SKM-1 treated with dmso at 0.1 percent for 144 hours (cell line): ENCODE measurements around the gene RAPSN.

Experiments used
- DNase-seq: peaks from one replicate; lab custom pipeline; 2025; ENCODE audit not compliant: unreplicated experiment; lab: John Stamatoyannopoulos, UW

Gene RAPSN

GRCh38 chr11:47466701-47467250 is 17.8 kb upstream of the RAPSN start:
- no peak for DNase-seq

GRCh38 chr11:47466201-47466600 is 17.3 kb upstream of the RAPSN start:
- DNase-seq: no peak

- no peak for DNase-seq
Measured at GRCh38 chr11:47464483-47464882, 15.5 kb upstream of the RAPSN start.

GRCh38 chr11:47461876-47462275 is 12.9 kb upstream of the RAPSN start:
- DNase-seq: no peak

GRCh38 chr11:47460571-47461235 is 11.8 kb upstream of the RAPSN start:
- DNase-seq: no peak

DNA sequence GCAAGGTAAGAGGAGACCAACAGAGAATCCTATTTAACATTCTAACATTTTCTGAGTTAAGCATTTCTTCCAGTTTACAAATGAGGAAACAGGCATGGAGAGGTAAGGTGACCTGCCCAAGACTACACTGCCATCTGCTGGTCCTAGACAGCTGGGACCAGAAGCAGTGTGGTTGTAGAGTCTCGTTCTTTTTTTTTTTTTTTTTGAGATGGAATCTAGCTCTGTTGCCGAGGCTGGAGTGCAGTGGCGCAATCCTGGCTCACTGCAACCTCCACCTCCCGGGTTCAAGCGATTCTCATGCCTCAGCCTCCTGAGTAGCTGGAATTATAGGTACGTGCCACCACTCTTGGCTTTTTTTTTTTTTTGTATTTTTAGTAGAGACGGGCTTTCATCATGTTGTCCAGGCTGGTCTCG is 5.3 kb upstream of the RAPSN start:
- DNase-seq: peak; percentile 88

GRCh38 chr11:47453365-47453764 is 4.4 kb upstream of the RAPSN start:
- DNase-seq: no peak

- no peak for DNase-seq
Measured at GRCh38 chr11:47451990-47452389, 3.1 kb upstream of the RAPSN start.

- DNase-seq: no peak
Measured at GRCh38 chr11:47451436-47451835, 2.5 kb upstream of the RAPSN start.

DNA sequence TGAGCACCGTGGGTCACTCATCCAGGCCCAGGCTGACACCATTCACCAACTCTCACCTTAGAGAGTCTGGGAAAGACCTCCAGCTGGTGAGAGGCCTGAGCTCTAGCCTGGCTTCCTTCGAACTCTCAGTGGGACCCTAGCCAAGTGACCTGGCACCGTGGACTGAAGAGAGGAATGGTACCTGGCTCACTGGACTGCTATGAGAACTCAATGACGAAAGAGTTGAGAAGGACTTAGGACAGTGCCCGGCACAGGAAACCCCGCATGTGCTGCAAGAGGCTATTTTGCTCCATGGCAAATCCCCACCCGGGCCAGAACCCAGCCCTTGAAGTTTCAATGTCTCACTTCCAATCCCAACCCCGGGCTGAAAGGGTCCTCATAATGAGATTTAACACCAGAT is 605 bp upstream of the RAPSN start:
- no peak for DNase-seq

DNA sequence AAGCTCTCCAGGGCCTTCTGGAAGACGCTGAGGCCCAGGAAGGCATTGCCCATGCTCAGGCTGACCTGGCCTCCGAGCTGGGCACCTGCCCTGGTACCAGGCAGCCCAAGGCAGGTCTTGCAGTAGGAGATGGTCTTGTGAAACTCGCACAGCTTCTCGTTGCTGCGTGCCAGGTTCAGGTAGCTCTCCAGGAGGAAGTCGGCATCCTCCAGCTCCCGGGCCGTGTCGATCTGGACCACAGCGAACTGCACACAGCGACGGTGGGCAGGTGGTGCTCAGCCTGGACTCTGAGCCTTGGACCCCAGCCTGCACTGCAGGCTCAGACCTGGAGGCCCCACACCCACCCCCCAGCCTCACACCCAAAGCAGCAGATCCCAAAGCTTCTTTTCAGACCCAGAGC is 1.0 kb downstream of the RAPSN start:
- DNase-seq: no peak

DNA sequence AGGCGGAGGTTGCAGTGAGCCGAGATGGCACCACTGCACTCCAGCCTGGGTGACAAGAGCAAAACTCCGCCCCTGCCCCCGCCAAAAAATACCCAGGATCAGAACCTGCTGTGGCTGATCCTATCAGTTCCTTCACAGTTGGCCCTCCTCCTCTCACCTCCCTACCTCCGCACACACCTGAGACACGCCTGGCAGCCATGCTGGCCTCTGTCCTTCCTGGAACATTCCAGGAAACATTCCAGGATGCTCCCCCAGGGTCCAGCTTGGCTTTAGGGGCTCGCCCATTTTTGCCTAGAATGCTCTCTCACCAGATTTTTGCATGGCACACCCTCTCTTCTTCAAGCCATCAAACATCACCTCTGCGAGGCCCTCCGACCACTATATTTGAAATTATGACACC is 2.1 kb downstream of the RAPSN start:
- no peak for DNase-seq

DNA sequence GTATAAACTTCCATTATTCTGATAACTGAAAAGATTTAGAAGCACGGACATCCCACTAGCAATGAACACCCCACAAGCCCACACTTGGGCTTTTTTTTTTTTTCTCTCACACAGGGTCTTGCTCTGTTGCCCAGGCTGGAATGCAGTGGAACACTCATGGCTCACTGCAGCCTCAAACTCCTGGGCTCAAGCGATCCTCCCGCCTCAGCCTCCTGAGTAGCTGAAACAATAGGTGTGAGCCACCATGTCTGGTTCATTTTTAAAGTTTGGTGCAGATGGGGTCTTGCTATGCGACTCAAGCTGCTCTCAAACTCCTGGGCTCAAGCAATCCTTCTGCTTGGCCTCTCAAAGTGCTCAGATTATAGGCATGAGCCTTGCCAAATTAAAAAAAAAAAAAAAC is 3.1 kb downstream of the RAPSN start:
- DNase-seq: no peak

DNA sequence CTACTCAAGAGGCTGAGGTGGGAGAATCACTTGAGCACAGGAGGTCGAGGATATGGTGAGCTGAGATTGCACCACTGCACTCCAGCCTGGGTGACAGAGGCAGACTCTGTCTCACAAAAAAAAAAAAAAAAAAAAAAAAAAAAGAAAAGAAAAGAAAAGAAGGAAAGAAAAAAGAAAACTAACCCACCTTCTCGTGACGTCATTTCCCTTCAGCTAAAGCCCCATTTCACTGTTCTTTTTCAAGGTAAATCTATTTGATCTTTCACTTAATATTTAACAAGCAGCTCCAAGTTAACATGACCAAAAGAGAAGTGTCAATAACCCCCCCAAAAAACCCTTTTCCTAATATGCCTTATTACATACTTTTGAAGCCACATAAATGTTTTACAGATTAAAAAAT is 5.1 kb downstream of the RAPSN start:
- no peak for DNase-seq

- no peak for DNase-seq
Measured at GRCh38 chr11:47443028-47443700, 5.8 kb downstream of the RAPSN start.

- no peak for DNase-seq
Measured at GRCh38 chr11:47442514-47442913, 6.4 kb downstream of the RAPSN start.

GRCh38 chr11:47441421-47441820 is 7.5 kb downstream of the RAPSN start:
- DNase-seq: no peak

DNA sequence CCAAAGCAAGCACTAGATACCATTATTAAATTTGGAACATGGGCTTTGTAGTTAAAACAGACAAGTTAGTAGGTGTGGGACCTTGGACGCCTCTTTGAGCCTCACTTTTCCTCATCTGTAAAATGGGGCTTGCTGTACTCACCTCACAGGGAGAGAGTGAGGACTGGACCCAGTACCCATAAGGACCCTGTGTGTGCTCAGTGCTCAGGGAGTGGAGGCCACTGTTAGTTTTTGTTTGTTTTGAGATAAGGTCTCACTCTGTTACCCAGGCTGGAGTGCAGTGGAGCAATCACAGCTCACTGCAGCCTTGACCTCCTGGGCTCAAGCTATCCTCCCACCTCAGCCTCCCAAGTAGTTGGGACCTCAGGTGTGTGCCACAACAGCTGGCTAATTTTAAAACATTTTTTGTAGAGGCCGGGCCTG is 8.9 kb downstream of the RAPSN start:
- DNase-seq: no peak

DNA sequence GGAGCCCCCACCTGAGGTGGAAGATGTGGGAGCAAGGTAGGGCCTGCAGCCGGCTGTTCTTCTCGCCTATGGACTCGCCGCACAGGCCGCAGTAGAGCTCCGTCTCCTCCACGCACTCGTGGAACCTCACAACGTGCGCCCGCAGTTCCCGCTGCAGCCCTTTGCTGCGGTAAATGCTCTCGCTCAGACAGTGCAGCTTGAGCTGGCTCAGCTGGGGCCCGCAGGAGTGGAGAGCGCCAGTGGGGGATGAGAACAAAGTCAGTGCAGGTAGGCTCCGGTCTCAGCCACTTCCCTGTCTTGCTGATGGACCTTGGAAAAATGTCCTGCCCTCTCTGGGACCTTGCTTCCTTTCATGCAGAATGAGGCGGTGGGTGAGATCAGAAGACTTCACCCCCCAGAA is 10.2 kb downstream of the RAPSN start:
- no peak for DNase-seq

DNA sequence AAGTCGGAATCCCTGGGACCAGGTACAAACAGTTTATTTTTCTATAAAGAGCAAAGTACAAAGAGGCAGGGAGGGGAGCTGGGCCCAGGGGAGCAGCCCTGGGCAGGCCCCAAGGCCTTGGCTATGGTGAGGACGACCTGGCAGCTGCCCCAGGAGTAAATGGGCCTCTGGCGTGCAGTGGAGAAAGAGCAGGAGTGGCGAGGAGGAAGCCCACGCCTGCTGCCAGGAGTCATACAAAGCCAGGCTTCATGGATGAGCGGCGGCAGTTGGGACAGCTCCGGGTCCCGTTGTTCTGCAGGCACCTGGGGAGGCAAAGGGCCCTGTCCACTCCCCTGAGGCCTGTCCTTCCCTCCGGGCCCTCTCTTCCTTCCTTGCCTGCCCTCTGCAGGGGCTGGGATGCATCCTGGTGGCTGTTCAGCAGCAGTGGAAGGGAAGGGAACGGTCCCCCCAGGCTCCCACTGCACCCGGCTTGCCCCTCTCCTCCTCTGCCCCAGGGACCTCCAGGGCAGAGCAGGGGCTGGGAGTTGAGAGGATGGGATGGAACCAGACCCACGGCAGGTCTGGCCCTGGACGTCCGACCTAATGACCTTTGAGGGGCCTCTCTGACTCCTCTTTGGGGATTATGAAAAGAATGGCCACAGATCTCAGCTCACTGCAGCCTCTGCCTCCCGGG is 11.1 kb downstream of the RAPSN start:
- DNase-seq: no peak

DNA sequence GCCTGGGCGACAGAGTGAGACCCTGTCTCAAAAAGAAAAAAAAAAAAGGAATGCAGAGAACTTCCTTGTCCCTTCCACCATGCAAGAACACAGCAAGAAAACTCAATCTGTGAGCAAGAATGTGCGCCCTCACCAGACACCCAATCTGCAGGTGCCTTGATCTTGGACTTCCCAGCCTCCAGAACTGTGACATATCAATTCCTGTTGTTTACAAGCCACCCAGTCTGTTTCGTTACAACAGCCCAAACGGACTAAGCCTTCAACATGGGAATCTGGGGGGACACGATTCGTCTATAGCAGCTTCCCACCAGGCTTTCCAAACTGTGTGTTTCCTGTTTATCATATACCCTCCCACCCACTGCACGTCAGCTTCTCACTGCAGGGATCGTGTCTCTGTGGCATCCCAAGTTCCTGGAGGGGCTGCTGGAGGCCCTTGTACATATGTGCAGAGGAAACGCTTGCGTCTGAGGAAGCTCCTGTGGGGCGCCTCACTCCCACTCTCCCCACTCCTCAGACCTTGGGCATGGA is 11.7 kb downstream of the RAPSN start:
- DNase-seq: no peak

DNA sequence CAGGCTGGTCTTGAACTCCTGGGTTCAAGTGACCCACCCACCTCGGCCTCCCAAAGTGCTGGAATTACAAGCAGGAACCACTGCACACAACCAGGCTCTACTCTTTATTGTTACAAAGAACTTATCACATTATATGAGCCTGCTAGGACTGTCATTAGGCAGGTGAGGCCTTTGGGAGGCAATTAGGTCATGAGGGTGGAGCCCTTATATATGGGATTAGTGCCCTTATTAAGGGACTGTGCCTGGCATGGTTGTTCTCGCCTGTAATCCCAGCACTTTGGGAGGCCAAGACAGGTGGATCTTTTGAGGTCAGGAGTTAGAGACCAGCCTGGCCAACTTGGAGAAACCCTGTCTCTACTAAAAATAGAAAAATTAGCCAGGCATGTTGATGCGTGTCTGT is 12.2 kb downstream of the RAPSN start:
- DNase-seq: no peak
